Measurements from ENCODE around the gene TMEM52.
A peak's percentile ranks its signal among the peaks of the same experiment; 100 is the strongest.

Gene TMEM52

GRCh38 chr1:1920608-1921458 is 1.8 kb upstream of the TMEM52 start:
- no peak overlapping the region for H3K27ac ChIP-seq (ENCODE audit: insufficient read depth, low read depth, low read length, poor library complexity, severe bottlenecking)
- no peaks in the 10 kb centered on the region for H3K9me3 ChIP-seq (ENCODE audit: control insufficient read depth, low read length)
- no peaks in the 10 kb centered on the region for H3K36me3 ChIP-seq (ENCODE audit: control insufficient read depth, insufficient read depth, low read length)
- WGBS, 2 experiments: 92 to 93% methylated on average over 27 of the region's 27 CpGs
- no peak overlapping the region for H3K4me3 ChIP-seq (ENCODE audit: insufficient read depth, low read depth, low read length)
- H3K27me3 ChIP-seq (ENCODE audit: control insufficient read depth, insufficient read depth, low read length, poor library complexity, severe bottlenecking): peaks cover 13% of the 10 kb centered on the region
- H3K4me1 ChIP-seq (ENCODE audit: control insufficient read depth, insufficient read depth, low read length): peaks cover 16% of the 10 kb centered on the region

GRCh38 chr1:1920057-1920607 is 1.1 kb upstream of the TMEM52 start:
- Histone ChIP-seq H3K9me3 (ENCODE audit: control insufficient read depth, low read length) (no peaks in the 10 kb centered on the region), H3K27ac (ENCODE audit: insufficient read depth, low read depth, low read length, poor library complexity, severe bottlenecking) (no peak overlapping the region), H3K4me1 (ENCODE audit: control insufficient read depth, insufficient read depth, low read length) (peaks cover 16% of the 10 kb centered on the region), H3K36me3 (ENCODE audit: control insufficient read depth, insufficient read depth, low read length) (no peaks in the 10 kb centered on the region), H3K27me3 (ENCODE audit: control insufficient read depth, insufficient read depth, low read length, poor library complexity, severe bottlenecking) (peaks cover 13% of the 10 kb centered on the region), H3K4me3 (ENCODE audit: insufficient read depth, low read depth, low read length) (peak overlapping the region; percentile 16)
- 88 to 89% methylated on average over 6 of the region's 6 CpGs for WGBS, 2 experiments

GRCh38 chr1:1919304-1920056 is 401 bp upstream of the TMEM52 start:
- no peaks in the 10 kb centered on the region for H3K9me3 ChIP-seq (ENCODE audit: control insufficient read depth, low read length)
- 9 to 10% methylated on average over 62 of the region's 62 CpGs for WGBS, 2 experiments
- no peak overlapping the region for H3K27ac ChIP-seq (ENCODE audit: insufficient read depth, low read depth, low read length, poor library complexity, severe bottlenecking)
- no peaks in the 10 kb centered on the region for H3K36me3 ChIP-seq (ENCODE audit: control insufficient read depth, insufficient read depth, low read length)
- H3K4me1 ChIP-seq (ENCODE audit: control insufficient read depth, insufficient read depth, low read length): peaks cover 16% of the 10 kb centered on the region
- peak overlapping the region; percentile 58 for H3K4me3 ChIP-seq (ENCODE audit: insufficient read depth, low read depth, low read length)
- H3K27me3 ChIP-seq (ENCODE audit: control insufficient read depth, insufficient read depth, low read length, poor library complexity, severe bottlenecking): peaks cover 13% of the 10 kb centered on the region

- 44 to 45% methylated on average over 46 of the region's 46 CpGs for WGBS, 2 experiments
- H3K9me3 ChIP-seq (ENCODE audit: control insufficient read depth, low read length): no peaks in the 10 kb centered on the region
- no peak overlapping the region for H3K27ac ChIP-seq (ENCODE audit: insufficient read depth, low read depth, low read length, poor library complexity, severe bottlenecking)
These were observed 831 bp downstream of the TMEM52 start for GRCh38 chr1:1917995-1918900.

GRCh38 chr1:1917304-1917976 is 1.6 kb downstream of the TMEM52 start:
- Histone ChIP-seq H3K9me3 (ENCODE audit: control insufficient read depth, low read length) (no peaks in the 10 kb centered on the region), H3K27ac (ENCODE audit: insufficient read depth, low read depth, low read length, poor library complexity, severe bottlenecking) (no peak overlapping the region), H3K4me1 (ENCODE audit: control insufficient read depth, insufficient read depth, low read length) (peaks cover 7% of the 10 kb centered on the region), H3K27me3 (ENCODE audit: control insufficient read depth, insufficient read depth, low read length, poor library complexity, severe bottlenecking) (peaks cover 13% of the 10 kb centered on the region), H3K36me3 (ENCODE audit: control insufficient read depth, insufficient read depth, low read length) (no peaks in the 10 kb centered on the region), H3K4me3 (ENCODE audit: insufficient read depth, low read depth, low read length) (no peak overlapping the region)
- WGBS, 2 experiments: 95% methylated on average over 14 of the region's 14 CpGs

More at GRCh38 chr1:1917995-1918900, 831 bp downstream of the TMEM52 start:
- no peaks in the 10 kb centered on the region for H3K36me3 ChIP-seq (ENCODE audit: control insufficient read depth, insufficient read depth, low read length)
- H3K4me3 ChIP-seq (ENCODE audit: insufficient read depth, low read depth, low read length): peak overlapping the region; percentile 58
- H3K27me3 ChIP-seq (ENCODE audit: control insufficient read depth, insufficient read depth, low read length, poor library complexity, severe bottlenecking): peaks cover 13% of the 10 kb centered on the region
- H3K4me1 ChIP-seq (ENCODE audit: control insufficient read depth, insufficient read depth, low read length): peaks cover 12% of the 10 kb centered on the region

- Histone ChIP-seq H3K27me3 (ENCODE audit: control insufficient read depth, insufficient read depth, low read length, poor library complexity, severe bottlenecking) (peaks cover 13% of the 10 kb centered on the region), H3K9me3 (ENCODE audit: control insufficient read depth, low read length) (no peaks in the 10 kb centered on the region), H3K4me3 (ENCODE audit: insufficient read depth, low read depth, low read length) (no peak overlapping the region), H3K4me1 (ENCODE audit: control insufficient read depth, insufficient read depth, low read length) (peaks cover 7% of the 10 kb centered on the region), H3K27ac (ENCODE audit: insufficient read depth, low read depth, low read length, poor library complexity, severe bottlenecking) (no peak overlapping the region), H3K36me3 (ENCODE audit: control insufficient read depth, insufficient read depth, low read length) (no peaks in the 10 kb centered on the region)
- WGBS, 2 experiments: 90 to 92% methylated on average over 19 of the region's 19 CpGs
These were observed 2.2 kb downstream of the TMEM52 start for GRCh38 chr1:1916851-1917251.

GRCh38 chr1:1915911-1916840 is 2.9 kb downstream of the TMEM52 start:
- WGBS, 2 experiments: 92 to 94% methylated on average over 23 of the region's 23 CpGs

GRCh38 chr1:1914971-1915692 is 3.9 kb downstream of the TMEM52 start, which contains the start of gene CALML6:
CALML6 (plus strand) TSS chr1:1915260; CDS start chr1:1915281, 21 bp downstream.
- no peak within 1 kb of the TSS for H3K4me3 ChIP-seq (ENCODE audit: insufficient read depth, low read depth, low read length)
- H3K27me3 ChIP-seq (ENCODE audit: control insufficient read depth, insufficient read depth, low read length, poor library complexity, severe bottlenecking): peaks cover 13% of the 10 kb centered on the region
- no peak within 1 kb of the TSS for H3K27ac ChIP-seq (ENCODE audit: insufficient read depth, low read depth, low read length, poor library complexity, severe bottlenecking)
- no peaks in the 10 kb centered on the region for H3K9me3 ChIP-seq (ENCODE audit: control insufficient read depth, low read length)
- peaks cover 7% of the 10 kb centered on the region for H3K4me1 ChIP-seq (ENCODE audit: control insufficient read depth, insufficient read depth, low read length)
- H3K36me3 ChIP-seq (ENCODE audit: control insufficient read depth, insufficient read depth, low read length): no peaks in the 10 kb centered on the region
- WGBS, 2 experiments: 92 to 94% methylated on average over 15 of the region's 15 CpGs

More at GRCh38 chr1:1915911-1916840, 2.9 kb downstream of the TMEM52 start:
- H3K4me3 ChIP-seq (ENCODE audit: insufficient read depth, low read depth, low read length): no peak overlapping the region
- peaks cover 13% of the 10 kb centered on the region for H3K27me3 ChIP-seq (ENCODE audit: control insufficient read depth, insufficient read depth, low read length, poor library complexity, severe bottlenecking)
- no peaks in the 10 kb centered on the region for H3K9me3 ChIP-seq (ENCODE audit: control insufficient read depth, low read length)
- H3K27ac ChIP-seq (ENCODE audit: insufficient read depth, low read depth, low read length, poor library complexity, severe bottlenecking): no peak overlapping the region
- H3K36me3 ChIP-seq (ENCODE audit: control insufficient read depth, insufficient read depth, low read length): no peaks in the 10 kb centered on the region
- peaks cover 7% of the 10 kb centered on the region for H3K4me1 ChIP-seq (ENCODE audit: control insufficient read depth, insufficient read depth, low read length)
